HL-60/S4 (cell line): ENCODE measurements around the gene ZXDB.
"Not testable (repeated sequence)": the region's sequence is repeated elsewhere in the genome, so short reads cannot be mapped to it uniquely, and the experiment has no call there.

Experiments
- in situ Hi-C: fragments of 300-500 bp; cut with MboI; formaldehyde crosslinking; loops from 2 replicates; pipeline ENCODE4 v1.14.3; 2022; ENCODE audit warnings: low sequenced_read_pairs

Gene ZXDB

GRCh38 chrX:57591284-57592159, at the start of gene ZXDB:
TSS of gene ZXDB (plus strand) at chrX:57592011. CDS start at chrX:57592049, 38 bp downstream.
- in situ Hi-C loops: not testable (repeated sequence)

GRCh38 chrX:57565198-57565597, 26.6 kb upstream of the ZXDB start:
- in situ Hi-C loops: no loop called here

GRCh38 chrX:57573754-57574153, 18.1 kb upstream of the ZXDB start:
- in situ Hi-C loops: no loop called here

GRCh38 chrX:57582948-57583347, 8.9 kb upstream of the ZXDB start:
- in situ Hi-C loops: not testable (repeated sequence)

GRCh38 chrX:57583477-57583876, 8.3 kb upstream of the ZXDB start:
- in situ Hi-C loops: no loop called here

- in situ Hi-C loops: no loop called here
Measured at GRCh38 chrX:57586360-57586759, 5.5 kb upstream of the ZXDB start.

- in situ Hi-C loops: no loop called here
Measured at GRCh38 chrX:57587062-57587461, 4.7 kb upstream of the ZXDB start.

- in situ Hi-C loops: no loop called here
Measured at GRCh38 chrX:57587607-57588006, 4.2 kb upstream of the ZXDB start.

- in situ Hi-C loops: not testable (repeated sequence)
Measured at GRCh38 chrX:57592160-57592893, 516 bp downstream of the ZXDB start.

- in situ Hi-C loops: not testable (repeated sequence)
Measured at GRCh38 chrX:57592894-57593215, 1.0 kb downstream of the ZXDB start.

- in situ Hi-C loops: no loop called here
Measured at GRCh38 chrX:57595381-57595811, 3.6 kb downstream of the ZXDB start.

GRCh38 chrX:57596109-57596508, 4.3 kb downstream of the ZXDB start:
- in situ Hi-C loops: no loop called here

GRCh38 chrX:57596516-57596915, 4.7 kb downstream of the ZXDB start:
- in situ Hi-C loops: no loop called here

GRCh38 chrX:57607295-57608187, 15.7 kb downstream of the ZXDB start:
- in situ Hi-C loops: no loop called here

- in situ Hi-C loops: not testable (repeated sequence)
Measured at GRCh38 chrX:57613351-57613750, 21.5 kb downstream of the ZXDB start.

- in situ Hi-C loops: not testable (repeated sequence)
Measured at GRCh38 chrX:57629438-57629837, 37.6 kb downstream of the ZXDB start.

- in situ Hi-C loops: no loop called here
Measured at GRCh38 chrX:57640674-57641016, 48.8 kb downstream of the ZXDB start.

GRCh38 chrX:57641338-57641737, 49.5 kb downstream of the ZXDB start:
- in situ Hi-C loops: no loop called here

GRCh38 chrX:57643698-57644097, 51.9 kb downstream of the ZXDB start:
- in situ Hi-C loops: no loop called here

- in situ Hi-C loops: no loop called here
Measured at GRCh38 chrX:57647020-57647419, 55.2 kb downstream of the ZXDB start.
